CD4-positive, alpha-beta T cell treated with Interleukin-1 beta for 1 hour (primary cell): Measurements from ENCODE around the gene TKTL2.
A peak's percentile ranks its signal among the peaks of the same experiment; 100 is the strongest.

Source experiments
- DNase-seq, 2 donors: peaks; one replicate each; pipeline ENCODE4 v3.0.0-alpha.2; 2020 to 2022

TKTL2 gene, protein sequence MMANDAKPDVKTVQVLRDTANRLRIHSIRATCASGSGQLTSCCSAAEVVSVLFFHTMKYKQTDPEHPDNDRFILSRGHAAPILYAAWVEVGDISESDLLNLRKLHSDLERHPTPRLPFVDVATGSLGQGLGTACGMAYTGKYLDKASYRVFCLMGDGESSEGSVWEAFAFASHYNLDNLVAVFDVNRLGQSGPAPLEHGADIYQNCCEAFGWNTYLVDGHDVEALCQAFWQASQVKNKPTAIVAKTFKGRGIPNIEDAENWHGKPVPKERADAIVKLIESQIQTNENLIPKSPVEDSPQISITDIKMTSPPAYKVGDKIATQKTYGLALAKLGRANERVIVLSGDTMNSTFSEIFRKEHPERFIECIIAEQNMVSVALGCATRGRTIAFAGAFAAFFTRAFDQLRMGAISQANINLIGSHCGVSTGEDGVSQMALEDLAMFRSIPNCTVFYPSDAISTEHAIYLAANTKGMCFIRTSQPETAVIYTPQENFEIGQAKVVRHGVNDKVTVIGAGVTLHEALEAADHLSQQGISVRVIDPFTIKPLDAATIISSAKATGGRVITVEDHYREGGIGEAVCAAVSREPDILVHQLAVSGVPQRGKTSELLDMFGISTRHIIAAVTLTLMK

DNA sequence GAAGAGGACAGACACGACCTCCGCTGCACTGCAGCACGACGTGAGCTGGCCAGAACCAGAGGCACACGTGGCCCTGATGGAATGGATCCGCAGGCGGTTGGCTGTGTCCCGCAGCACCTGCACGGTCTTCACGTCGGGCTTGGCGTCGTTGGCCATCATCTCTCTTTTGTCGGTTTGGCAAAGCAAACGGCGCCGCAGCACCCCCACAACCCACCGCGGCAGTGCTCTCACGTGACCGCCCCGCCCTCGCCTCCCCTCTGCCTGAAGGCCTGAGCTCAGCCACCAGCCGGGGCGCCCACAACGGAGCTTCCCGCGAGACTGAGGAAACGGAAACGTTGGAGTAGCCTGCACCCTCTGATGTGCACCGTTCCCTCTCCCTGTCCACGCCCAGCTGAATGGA is at the start of gene TKTL2:
TSS of gene TKTL2 (minus strand) at position 179 of the 400 bp plus-strand sequence. CDS start at position 159, 20 bp downstream.
- DNase-seq: no peak

DNA sequence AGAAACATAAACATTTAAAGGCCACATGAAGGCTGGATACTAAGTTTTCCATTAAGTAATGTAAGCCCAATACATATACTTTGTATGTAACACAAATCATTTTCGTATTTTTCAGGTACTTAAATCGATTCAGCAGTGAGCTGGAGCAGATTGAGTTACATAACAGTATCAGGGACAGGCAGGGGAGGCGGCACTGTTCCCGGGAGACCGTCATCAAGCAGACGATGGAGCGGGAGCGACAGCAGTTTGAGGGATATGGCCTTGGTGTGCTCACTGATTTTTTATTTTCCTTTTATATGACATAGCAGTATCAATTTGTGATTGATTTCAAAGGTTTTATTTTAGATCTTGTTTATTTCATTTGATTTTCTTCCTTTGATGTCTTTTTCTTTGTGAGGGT is 41.6 kb upstream of the TKTL2 start:
- DNase-seq: no peak

DNA sequence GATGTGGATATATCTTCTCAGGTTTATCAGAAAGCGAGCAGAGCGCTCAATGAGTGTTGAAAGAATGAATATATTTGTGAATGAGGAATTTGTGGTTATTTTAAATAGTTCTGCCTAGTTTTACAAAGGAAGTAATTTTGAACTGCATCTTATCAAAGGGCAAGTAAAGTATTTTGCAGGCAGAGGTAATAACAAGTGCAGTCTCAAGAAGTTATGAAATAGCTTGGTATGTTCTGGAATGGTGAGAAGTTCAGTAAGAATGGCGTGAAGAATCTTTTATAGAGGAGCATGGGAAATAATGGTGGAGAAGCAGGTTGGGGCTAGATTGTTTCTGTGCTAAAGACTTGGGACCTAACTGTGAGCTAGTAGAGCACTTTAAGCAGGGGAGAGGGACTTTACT is 31.8 kb upstream of the TKTL2 start:
- no peak for DNase-seq

DNA sequence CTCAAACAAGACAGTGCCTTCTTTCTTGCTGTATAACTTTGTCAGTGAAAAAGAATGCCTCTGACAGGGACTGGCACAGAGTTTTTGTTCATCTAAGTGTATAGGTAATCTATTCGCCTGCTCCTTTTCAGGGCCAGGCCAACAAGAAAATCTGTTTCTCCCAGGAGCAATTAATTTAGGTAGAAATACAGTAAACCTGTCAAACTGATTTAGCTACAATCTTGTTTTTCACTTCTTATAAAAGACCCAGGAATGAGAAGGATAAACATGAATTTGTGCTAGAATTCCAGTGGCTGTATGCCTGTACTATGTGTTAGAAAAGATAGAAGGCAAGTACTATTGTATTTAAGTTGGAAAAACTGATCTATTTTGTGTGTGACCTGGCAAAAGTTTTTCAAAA is 27.0 kb upstream of the TKTL2 start:
- no peak for DNase-seq

DNA sequence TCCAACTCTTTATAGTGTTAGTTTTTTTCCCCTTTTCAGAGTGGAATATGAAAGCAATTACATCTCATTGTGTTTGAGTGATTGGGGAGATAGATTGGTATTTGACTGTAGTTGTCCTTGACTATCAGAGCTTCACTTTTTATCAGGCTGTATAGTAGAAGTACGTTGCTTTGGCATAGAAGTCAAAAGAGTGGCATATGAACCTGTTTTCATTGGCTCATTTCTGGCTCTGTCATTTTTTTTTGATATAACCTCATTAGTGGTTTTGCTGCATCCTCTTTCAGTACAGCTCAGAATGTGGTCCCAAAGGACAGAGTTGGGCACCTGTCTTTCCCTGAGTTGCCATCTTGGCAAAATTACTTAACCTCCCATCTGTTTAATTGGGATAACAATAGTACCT is 22.3 kb upstream of the TKTL2 start:
- DNase-seq: peak in 1 of 2 donors; percentile 22

DNA sequence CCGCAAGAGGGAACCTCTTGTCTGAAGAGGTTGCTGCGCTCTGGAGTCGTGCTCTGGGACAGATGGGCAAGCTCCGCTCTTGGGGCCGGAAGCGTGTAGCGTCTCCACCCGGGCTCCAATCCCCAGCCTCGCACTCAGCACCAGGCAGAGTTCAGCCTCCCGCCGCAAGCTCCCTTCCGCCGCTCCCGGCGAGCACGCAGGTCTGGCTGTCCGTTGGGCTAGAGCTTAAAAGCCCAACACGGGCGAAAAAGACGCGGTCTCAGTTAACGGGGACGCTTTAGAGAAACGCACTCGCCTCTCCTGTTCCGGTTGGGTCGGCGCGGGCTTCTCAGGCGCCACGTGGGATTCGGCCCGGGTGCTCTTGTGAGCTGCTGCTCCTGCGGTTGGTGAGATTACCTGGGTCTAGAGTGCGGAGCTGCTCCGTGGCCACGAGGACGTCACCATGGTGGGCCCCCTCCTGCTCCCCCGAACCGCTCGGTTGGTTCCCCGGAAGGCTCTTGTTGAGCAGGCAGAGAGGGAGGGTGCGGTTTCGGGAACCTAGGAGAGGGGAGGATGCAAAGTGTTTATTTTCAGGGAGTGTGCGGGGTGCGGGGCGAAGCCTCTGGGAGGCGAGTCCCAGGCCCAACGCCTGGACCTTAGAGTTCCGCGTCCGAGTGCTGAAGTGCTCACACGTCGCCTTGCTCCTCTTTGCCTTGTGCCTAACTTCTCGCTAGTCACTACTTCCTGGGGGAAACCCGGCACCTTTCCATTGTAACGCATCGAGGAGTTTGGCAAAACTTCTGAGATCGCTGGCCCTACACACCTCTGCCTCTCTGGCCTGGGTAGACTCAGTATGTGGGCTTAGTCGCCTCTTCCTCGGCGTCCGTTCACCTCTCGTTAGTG is 21.0 kb upstream of the TKTL2 start, which contains the start of gene TMA16:
TSS of gene TMA16 (plus strand) at position 331 of the 882 bp plus-strand sequence. CDS start at position 443, 112 bp downstream.
- DNase-seq: peak; percentile 80 to 81

DNA sequence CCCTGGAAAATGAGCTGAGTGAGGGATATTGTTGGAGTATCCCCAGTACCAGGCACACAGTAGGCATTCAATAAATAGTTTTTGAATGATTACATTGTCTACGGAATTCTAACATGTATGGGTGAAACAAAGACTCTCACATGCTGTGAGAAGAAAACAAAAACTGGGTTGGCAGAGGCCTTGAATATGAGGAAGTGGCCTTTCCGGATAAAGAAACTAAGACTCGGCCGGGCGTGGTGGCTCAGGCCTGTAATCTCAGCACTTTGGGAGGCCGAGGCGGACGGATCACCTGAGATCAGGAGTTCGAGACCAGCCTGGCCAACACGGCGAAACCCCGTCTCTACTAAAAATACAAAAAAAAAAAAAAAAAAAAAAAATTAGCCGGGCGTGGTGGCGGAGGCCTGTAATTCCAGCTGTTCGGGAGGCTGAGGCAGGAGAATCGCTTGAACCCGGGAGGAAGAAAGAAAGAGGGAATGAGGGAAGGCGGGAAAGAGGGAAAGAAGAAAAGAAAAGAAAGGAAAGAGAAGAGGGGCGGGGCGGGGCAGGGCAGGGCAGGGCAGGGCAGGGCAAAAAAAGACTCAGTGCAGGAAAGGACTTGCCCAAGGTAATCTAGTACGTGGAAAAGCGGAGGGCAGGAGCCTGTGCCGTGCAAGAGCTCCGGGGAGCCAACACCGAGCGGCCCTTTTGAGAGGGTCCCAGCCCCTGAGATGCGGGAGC is 20.2 kb upstream of the TKTL2 start:
- peak; percentile 17 to 42 for DNase-seq

DNA sequence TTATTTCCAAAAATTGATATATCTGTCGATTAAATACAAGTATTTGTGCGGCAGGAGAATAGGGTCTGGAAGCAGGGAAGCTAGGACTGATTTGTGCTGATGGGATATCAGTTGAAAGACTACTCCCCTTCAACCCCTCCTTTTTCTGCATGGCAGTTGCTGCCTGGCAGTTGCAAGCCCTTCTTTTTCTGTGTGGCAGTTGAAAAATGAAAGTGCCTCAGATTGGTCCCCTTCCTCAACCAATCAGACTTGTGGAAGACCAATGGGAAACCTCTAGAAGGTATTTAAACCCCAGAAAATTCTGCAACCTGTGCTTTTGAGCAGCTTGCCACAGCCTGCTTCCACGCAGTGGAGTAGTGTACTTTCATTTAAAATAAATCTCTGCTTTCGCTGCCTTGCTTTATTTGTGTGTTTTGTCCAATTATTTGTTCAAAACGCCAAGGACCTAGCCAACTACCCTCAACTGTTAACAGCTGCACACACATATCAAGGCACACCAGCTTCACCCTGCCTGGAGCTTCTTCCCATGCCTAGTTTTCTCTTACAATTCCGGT is 19.5 kb upstream of the TKTL2 start:
- no peak for DNase-seq

DNA sequence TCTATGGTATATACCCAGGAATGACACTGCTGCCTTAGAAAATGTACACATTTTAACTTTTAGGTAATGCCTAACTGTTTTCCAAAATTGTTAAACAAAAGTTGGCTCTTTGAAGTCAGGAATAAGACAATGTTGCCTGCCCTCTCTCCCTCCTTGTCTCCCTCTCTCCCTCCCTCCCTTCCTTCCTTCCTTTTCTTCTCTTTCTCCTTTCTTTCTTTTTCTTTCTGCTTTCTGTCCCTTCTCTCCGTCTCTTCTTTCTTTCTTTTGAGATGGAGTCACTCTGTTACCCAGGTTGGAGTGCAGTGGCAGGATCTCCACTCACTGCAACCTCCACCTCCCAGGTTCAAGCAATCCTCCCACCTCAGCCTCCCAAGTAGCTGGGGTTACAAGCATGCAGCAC is 16.4 kb upstream of the TKTL2 start:
- no peak for DNase-seq

DNA sequence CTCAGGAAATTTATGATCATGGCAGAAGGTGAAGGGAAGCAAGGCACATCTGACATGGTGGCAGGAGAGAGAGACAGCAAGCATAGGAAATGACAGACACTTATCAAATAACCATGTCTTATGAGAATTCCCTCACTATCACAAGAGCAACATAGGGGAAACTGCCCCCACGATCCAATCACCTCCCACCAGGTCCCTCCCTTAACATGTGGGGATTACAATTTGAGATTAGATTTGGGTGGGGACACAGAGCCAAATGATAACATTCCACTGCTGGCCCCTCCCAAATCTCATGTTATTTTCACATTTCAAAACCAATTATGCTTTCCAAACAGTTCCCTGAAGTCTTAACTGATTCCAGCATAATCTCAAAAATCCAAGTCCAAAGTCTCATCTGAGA is 12.8 kb upstream of the TKTL2 start:
- no peak for DNase-seq

DNA sequence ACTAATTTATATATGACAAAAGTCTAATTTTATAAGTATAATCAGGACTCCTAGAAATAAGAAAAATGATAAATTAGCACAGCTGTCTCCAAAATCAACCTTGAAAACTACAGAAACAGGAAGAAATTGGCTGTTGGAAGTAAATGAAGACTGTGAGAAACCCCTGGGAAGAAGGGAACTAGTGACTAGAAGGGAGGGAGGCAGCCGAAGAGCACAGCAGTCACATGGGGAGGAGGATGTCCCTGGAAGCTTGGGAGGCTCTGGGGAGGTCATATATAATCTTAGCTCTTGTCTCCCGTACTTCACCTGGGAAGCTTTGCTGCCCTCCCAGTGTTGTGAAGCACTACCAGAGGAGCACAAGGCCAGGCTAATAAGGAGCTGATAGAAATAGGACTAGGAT is 12.0 kb upstream of the TKTL2 start:
- DNase-seq: no peak

DNA sequence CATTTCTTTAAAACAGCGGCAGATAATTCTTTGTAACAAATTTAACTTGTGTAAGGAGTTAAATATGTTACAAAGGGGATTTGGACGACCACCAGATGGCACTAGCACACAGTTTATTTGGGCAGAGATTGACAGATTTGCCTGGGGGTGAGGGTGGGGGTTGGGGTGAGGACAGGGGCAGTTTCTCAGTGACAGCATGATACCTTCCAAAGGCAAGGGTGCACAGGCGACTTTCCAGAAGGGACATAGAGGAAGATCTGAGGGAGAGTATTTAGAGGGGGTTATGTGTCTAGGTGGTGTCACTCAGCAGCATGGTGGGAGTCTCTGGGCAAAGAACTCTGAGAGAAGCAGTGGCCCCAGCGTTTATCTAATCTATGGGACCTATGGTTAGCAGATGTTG is 11.4 kb upstream of the TKTL2 start:
- peak; percentile 56 to 63 for DNase-seq

DNA sequence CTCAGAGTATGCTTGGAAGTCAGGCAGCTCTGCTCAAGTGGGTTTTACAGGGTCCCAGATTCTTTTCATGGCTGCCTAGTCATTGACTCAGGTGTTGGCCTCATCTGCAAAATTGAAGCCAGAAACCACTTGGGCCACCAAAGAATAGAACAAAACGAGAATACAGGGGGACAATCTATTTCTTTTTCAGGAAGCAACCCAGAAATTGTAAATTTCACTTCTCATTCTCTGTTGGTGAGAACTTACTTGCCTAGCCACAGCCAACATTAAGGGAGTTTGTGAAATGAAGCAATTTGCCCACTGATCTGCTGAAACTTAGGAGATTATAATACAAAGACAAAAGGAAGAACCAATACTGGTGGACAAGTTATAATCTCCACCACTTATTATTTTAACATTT is 8.6 kb upstream of the TKTL2 start:
- DNase-seq: no peak

DNA sequence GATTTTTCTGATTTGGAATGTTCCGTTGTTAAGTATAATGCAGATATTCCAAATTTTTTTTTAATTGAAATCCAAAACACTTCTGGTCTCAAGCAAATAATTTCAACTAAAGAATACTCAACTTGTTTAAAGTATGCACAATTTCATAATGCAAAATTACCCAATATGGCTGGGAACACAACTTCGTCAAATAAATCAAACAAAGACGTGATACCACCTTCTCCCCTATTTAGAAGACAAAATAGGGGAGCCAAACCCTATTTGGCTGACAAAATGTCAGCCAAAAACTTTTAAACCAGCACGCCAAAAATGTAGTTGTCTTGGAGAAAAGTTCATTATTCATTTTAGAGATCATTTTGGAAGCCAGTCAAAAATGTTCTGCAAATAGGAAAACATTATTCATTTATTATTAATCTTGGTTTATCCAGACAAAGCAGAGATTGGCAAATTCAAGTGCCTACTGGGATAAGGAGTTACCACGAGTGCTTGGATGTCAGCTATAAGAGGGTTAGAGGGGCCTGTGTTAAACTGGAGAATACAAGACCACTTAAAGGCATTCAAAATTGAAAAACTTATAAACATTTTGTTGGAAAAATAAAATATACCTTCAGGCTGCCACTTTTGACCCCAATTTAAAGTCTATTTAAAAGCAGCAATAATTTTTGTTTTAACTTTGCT is 3.3 kb upstream of the TKTL2 start:
- no peak for DNase-seq

DNA sequence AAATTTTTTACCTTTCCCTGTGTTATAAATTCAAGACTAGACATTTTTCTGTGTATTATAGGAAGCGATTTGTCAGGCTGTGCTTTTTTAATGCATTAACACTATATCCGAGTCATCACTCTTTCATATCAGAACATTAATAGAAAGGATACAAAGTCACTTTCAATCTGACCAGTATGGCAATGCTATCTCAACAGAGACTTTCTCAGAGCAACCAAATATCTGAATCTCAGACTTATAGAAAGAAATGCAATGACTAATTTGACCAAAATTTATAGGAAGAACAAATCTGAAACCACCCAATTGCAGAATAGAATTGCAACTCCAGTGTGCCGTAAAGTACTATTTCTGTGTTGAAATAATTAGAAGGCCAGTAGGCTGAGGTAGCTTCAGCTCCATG is 473 bp upstream of the TKTL2 start:
- no peak for DNase-seq

DNA sequence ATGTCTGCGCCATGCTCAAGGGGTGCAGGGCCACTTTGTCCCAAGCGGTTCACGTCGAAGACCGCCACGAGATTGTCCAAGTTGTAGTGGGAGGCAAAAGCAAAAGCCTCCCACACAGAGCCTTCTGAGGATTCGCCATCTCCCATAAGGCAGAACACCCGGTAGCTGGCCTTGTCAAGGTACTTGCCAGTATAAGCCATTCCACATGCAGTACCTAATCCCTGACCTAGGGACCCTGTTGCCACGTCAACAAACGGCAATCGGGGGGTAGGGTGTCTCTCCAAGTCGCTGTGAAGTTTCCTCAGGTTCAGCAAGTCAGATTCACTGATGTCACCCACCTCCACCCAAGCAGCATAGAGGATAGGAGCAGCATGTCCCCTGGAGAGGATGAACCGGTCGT is 424 bp downstream of the TKTL2 start:
- DNase-seq: no peak

DNA sequence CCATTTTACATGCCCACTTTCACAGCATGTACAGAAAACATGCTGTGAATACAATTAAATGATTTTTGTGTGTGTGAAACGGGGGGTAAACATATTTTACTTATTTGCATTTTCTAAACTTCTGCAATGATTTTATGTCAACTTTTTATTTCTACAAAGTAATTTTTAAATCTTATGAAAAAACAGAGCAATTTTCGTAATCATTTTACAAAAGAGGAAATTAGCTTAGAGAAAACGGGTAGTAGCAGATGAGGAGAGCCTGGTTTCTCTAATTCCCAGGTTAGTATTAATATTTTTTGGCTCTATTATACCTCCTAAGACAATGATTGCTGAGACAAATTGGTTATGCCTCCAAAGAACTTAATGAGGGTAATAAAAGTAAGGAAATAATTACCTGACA is 3.2 kb downstream of the TKTL2 start:
- no peak for DNase-seq

DNA sequence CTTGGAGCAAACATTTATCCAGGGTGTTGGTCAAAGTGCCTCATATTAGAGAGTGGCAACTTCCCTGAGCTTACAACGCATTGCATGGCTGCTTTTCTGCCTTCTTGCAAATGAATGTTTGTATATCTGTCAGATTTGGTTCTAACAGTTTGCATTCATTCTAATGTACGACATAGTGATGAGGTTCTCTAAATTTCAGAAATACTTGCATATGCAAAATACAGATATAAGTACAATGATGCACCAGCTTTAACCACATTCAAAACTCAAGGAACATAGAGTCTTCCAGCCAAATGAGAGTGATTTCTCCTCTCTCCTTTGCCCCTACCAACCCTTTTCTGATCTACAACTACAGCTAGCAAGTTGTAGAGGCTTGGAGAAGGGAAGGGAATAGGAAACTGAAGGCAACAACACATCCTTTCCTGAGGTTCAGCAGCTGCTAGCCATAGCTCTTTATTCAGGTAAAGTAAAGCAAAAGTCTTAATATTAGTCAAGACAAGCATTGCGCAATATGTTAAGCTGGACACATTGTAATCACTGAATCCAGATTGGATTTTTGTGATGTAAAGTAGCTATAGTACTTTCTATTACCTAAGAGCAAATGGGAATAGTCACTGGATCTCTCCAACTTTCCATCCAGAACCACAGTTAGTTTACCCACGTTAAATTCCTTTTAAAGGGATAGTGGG is 6.3 kb downstream of the TKTL2 start:
- no peak for DNase-seq

DNA sequence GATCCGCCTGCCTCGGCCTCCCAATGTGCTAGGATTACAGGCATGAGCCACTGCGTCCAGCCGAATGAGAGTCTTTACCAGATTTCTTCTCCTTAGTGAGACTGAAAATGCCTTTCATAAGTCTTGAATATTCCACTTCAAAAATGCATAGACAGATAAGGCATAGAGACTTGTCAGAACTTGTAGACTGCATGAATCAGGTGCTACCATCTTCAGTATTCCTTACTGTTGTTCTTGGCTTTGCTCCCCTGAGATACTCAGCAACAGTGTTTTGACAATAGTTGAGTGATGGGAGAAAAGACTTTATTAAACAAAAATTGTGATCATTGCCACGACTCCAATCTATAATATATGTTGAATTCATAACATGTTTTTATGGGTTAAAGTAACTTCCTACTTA is 11.0 kb downstream of the TKTL2 start:
- DNase-seq: no peak

DNA sequence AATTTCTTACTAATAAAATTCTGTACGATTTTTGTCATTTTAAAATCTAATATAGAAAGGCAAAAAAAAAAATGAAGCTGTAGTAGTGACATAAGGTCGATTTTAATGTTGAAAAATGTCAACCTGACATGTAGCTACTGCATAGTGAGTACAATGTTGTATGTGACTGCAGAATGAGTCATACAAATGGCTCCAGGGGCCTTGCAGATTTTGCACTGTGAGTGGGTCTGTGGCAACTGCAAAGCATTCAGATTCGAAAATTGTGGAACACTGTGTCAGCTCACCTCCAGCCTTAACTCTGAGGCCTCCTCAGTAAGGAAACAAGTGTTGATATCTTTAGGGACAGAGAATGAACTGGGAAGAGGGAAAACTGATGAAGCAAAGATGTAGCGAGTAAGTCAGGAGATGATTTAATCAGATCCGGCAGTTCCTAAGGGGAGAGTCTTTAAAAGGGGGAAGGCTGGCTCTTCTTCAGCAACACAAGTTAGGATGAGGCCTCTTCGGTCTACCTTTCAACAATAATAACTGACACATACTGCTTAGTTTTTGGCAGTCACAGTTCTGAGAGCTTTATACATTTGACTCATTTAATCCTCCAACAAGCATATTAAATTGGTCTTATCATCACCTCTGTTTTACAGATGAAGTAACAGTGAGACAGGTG is 24.9 kb downstream of the TKTL2 start:
- DNase-seq: no peak

DNA sequence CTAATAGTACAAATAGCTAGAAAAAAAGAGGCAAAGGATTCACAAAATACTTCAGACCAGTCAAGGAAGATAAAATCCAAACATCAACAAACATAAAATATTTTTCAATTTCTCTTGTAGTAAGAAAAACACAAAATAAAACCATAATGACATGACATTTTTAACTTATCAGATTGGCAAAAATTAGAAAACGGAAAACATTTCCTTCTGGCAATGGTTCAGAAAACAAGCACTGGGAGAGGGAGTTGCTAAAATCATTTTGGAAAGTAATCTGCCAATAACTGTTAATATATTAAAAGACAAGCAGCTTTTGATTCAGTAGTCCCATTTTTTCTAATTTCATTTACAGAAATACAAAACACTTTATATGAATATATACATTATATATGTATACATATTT is 26.1 kb downstream of the TKTL2 start:
- no peak for DNase-seq
